OCI-LY1 (cell line): ENCODE data around the gene GPN2.

Experiments
- EZH2 ChIP-seq: fragments of 200-600 bp; sonication (generic), shearing (Covaris generic); IDR thresholded peaks from 2 replicates; pipeline ENCODE4 v1.8.0; 2017; ENCODE audit warnings: borderline replicate concordance, mixed run types, mild to moderate bottlenecking, antibody characterized with exemption, low read length, moderate library complexity, mixed read lengths
- TF ChIP-seq, protein P1 (sequence below): fragments of 200-600 bp; sonication (generic), shearing (Covaris generic); IDR thresholded peaks from 2 replicates; pipeline ENCODE4 v1.5.1; 2017; ENCODE audit warnings: mild to moderate bottlenecking, antibody characterized with exemption, low read length, moderate library complexity, mixed read lengths

- TF ChIP-seq, protein P1, sequence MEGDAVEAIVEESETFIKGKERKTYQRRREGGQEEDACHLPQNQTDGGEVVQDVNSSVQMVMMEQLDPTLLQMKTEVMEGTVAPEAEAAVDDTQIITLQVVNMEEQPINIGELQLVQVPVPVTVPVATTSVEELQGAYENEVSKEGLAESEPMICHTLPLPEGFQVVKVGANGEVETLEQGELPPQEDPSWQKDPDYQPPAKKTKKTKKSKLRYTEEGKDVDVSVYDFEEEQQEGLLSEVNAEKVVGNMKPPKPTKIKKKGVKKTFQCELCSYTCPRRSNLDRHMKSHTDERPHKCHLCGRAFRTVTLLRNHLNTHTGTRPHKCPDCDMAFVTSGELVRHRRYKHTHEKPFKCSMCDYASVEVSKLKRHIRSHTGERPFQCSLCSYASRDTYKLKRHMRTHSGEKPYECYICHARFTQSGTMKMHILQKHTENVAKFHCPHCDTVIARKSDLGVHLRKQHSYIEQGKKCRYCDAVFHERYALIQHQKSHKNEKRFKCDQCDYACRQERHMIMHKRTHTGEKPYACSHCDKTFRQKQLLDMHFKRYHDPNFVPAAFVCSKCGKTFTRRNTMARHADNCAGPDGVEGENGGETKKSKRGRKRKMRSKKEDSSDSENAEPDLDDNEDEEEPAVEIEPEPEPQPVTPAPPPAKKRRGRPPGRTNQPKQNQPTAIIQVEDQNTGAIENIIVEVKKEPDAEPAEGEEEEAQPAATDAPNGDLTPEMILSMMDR, result no peak
- TF ChIP-seq EZH2, result no peak
Observed at GRCh38 chr1:26861286-26861701, 28.8 kb downstream of the GPN2 start.
